MM.1S (cell line): ENCODE results near the gene TENT4A.

ENCODE experiments used
- DNase-seq: peaks from one replicate; pipeline ENCODE4 v3.0.0-alpha.2; 2015
- H2AFZ ChIP-seq: fragments of 300-600 bp; sonication (generic); 2 replicates; pipeline ENCODE4 v1.6.0; 2016; ENCODE audit warnings: antibody characterized with exemption, low read length
- H3F3A ChIP-seq: fragments of 300-600 bp; sonication (generic); 2 replicates; pipeline ENCODE4 v1.6.1; 2016; ENCODE audit warnings: mild to moderate bottlenecking, antibody characterized with exemption, low read length, moderate library complexity, mixed read lengths; ENCODE audit not compliant: insufficient read depth
- H3K27ac ChIP-seq: fragments of 300-600 bp; sonication (generic); 2 replicates; pipeline ENCODE4 v1.5.1; 2016; ENCODE audit warnings: mild to moderate bottlenecking, low read length
- H3K27me3 ChIP-seq: fragments of 300-600 bp; sonication (generic); replicated peaks from 2 replicates; pipeline ENCODE4 v1.6.0; 2016; ENCODE audit warnings: low read length; ENCODE audit not compliant: insufficient read depth
- H3K36me3 ChIP-seq: fragments of 300-600 bp; sonication (generic); replicated peaks from 2 replicates; pipeline ENCODE4 v1.6.1; 2016; ENCODE audit warnings: mild to moderate bottlenecking, low read length, mixed read lengths; ENCODE audit not compliant: insufficient read depth
- H3K4me1 ChIP-seq: fragments of 300-600 bp; sonication (generic); 2 replicates; pipeline ENCODE4 v1.6.1; 2016; ENCODE audit warnings: low read length, mixed read lengths
- H3K4me2 ChIP-seq: fragments of 300-600 bp; sonication (generic); 2 replicates; pipeline ENCODE4 v1.6.0; 2016; ENCODE audit warnings: low read depth, low read length
- H3K4me3 ChIP-seq: fragments of 300-600 bp; sonication (generic); 2 replicates; pipeline ENCODE4 v1.5.1; 2016; ENCODE audit warnings: low read length, mixed read lengths
- H3K79me2 ChIP-seq: fragments of 300-600 bp; sonication (generic); 2 replicates; pipeline ENCODE4 v1.6.1; 2016; ENCODE audit warnings: mixed run types, low read length, mixed read lengths
- H3K9ac ChIP-seq: fragments of 300-600 bp; sonication (generic); 2 replicates; pipeline ENCODE4 v1.6.1; 2016; ENCODE audit warnings: low read length, mixed read lengths
- H3K9me2 ChIP-seq: fragments of 300-600 bp; sonication (generic); replicated peaks from 2 replicates; pipeline ENCODE4 v1.6.1; 2016; ENCODE audit warnings: mild to moderate bottlenecking, low read length, mixed read lengths; ENCODE audit not compliant: insufficient read depth
- H3K9me3 ChIP-seq: fragments of 300-600 bp; sonication (generic); replicated peaks from 2 replicates; pipeline ENCODE4 v1.6.1; 2016; ENCODE audit warnings: mild to moderate bottlenecking, low read length, mixed read lengths; ENCODE audit not compliant: insufficient read depth
- H4K20me1 ChIP-seq: fragments of 300-600 bp; sonication (generic); 2 replicates; pipeline ENCODE4 v1.6.1; 2016; ENCODE audit warnings: mild to moderate bottlenecking, low read length, moderate library complexity, mixed read lengths; ENCODE audit not compliant: insufficient read depth
- CTCF ChIP-seq: fragments of 300-600 bp; sonication (generic); IDR thresholded peaks from 2 replicates; pipeline ENCODE4 v1.5.1; 2016; ENCODE audit warnings: antibody characterized with exemption, low read length, mixed read lengths
- EZH2 ChIP-seq: fragments of 300-600 bp; sonication (generic); optimal IDR thresholded peaks from 2 replicates; pipeline ENCODE3; 2017; ENCODE audit warnings: low read depth, mild to moderate bottlenecking, antibody characterized with exemption, low read length, mixed read lengths
- EZH2phosphoT487 ChIP-seq: fragments of 300-600 bp; sonication (generic); IDR thresholded peaks from 2 replicates; pipeline ENCODE4 v1.6.1; 2018; ENCODE audit warnings: antibody characterized with exemption, low read length

Gene TENT4A

GRCh38 chr5:6698696-6699095, 14.5 kb upstream of the TENT4A start:
- H3K4me1 ChIP-seq: no peaks in the 10 kb centered on the region
- H3K27ac ChIP-seq: no peak overlapping the region
- H3K4me3 ChIP-seq: no peak overlapping the region
- H3K36me3 ChIP-seq: no peaks in the 10 kb centered on the region
- no peak overlapping the region for H2AFZ ChIP-seq
- no peaks in the 10 kb centered on the region for H3K9me3 ChIP-seq
- no peaks in the 10 kb centered on the region for H3K27me3 ChIP-seq
- TF ChIP-seq EZH2phosphoT487 (no peak), EZH2 (no peak)
- H3K4me2 ChIP-seq: no peak overlapping the region
- no peaks in the 10 kb centered on the region for H3K9me2 ChIP-seq
- H3K9ac ChIP-seq: no peak overlapping the region
- no peak for DNase-seq
- H4K20me1 ChIP-seq: no peaks in the 10 kb centered on the region
- no peaks in the 10 kb centered on the region for H3K79me2 ChIP-seq
- no peaks in the 10 kb centered on the region for H3F3A ChIP-seq

DNA sequence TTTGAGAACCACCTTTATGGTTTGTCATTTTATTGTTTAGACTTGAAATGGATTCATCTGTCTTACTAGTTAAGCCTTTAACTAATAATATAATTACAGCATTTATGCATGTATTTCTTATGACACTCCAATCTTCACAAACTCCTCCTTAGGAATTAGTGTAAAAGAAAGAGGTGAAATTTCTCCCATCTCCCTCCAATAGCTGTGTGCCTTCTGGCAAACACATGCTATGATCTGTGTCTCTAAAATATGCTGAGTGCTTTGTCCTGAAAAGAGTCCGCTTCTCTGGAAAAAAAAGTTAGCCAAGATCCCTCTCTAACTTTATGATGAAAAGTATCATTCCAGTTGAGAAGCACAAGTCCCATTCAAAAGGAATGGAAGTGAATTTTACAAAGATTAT, 13.9 kb upstream of the TENT4A start:
- H3K9me2 ChIP-seq: no peaks in the 10 kb centered on the region

GRCh38 chr5:6700074-6700684, 13.1 kb upstream of the TENT4A start:
- Histone ChIP-seq H2AFZ (no peak overlapping the region), H3K4me2 (no peak overlapping the region)

More for the DNA sequence above, 13.9 kb upstream of the TENT4A start:
- Histone ChIP-seq H3K27me3 (no peaks in the 10 kb centered on the region), H3K9me3 (no peaks in the 10 kb centered on the region), H3F3A (no peaks in the 10 kb centered on the region), H3K4me3 (no peak overlapping the region), H3K79me2 (no peaks in the 10 kb centered on the region), H3K4me2 (no peak overlapping the region), H4K20me1 (no peaks in the 10 kb centered on the region), H3K9ac (no peak overlapping the region), H3K27ac (no peak overlapping the region), H3K4me1 (no peaks in the 10 kb centered on the region), H2AFZ (no peak overlapping the region), H3K36me3 (no peaks in the 10 kb centered on the region)
- TF ChIP-seq EZH2 (no peak), CTCF (no peak), EZH2phosphoT487 (no peak)
- DNase-seq: no peak

More at GRCh38 chr5:6700074-6700684, 13.1 kb upstream of the TENT4A start:
- no peaks in the 10 kb centered on the region for H3F3A ChIP-seq
- TF ChIP-seq CTCF: no peak
- TF ChIP-seq EZH2phosphoT487: no peak
- TF ChIP-seq EZH2: no peak
- no peaks in the 10 kb centered on the region for H3K9me3 ChIP-seq
- no peaks in the 10 kb centered on the region for H3K4me1 ChIP-seq
- no peaks in the 10 kb centered on the region for H3K79me2 ChIP-seq
- H3K27me3 ChIP-seq: no peaks in the 10 kb centered on the region
- no peaks in the 10 kb centered on the region for H3K9me2 ChIP-seq
- no peak for DNase-seq
- H4K20me1 ChIP-seq: no peaks in the 10 kb centered on the region
- no peak overlapping the region for H3K27ac ChIP-seq
- no peak overlapping the region for H3K4me3 ChIP-seq
- H3K36me3 ChIP-seq: no peaks in the 10 kb centered on the region
- no peak overlapping the region for H3K9ac ChIP-seq
